Activated CD8-positive, alpha-beta memory T cell treated with anti-CD3 and anti-CD28 coated beads for 24 hours (primary cell): ENCODE results near the gene NELL1.

Source experiments
- DNase-seq: peaks from one replicate; pipeline ENCODE4 v3.0.0-alpha.2; 2020

The NELL1 gene

GRCh38 chr11:20881328-20882079, 212.1 kb downstream of the NELL1 start:
- no peak for DNase-seq

- DNase-seq = no peak
Observed at GRCh38 chr11:20887137-20887536, 217.8 kb downstream of the NELL1 start.

DNA sequence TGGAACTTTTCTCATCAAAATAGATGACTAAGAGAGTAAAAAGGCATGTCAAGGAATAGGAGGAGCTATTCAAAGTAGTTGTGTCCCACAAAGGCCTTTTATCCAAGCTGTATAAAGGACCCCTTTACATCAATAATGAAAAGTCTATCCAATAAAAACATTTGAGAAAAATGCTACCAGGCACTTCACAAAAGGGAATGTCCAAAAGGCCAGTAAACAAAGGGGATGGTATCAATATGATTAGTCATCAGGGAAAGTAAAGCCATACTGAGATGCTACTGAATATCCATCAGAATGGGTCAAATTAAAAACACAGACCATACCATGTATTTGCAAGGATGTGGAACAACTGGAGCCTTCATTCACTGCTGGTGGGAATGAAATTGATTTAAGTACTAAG, 224.9 kb downstream of the NELL1 start:
- no peak for DNase-seq

DNA sequence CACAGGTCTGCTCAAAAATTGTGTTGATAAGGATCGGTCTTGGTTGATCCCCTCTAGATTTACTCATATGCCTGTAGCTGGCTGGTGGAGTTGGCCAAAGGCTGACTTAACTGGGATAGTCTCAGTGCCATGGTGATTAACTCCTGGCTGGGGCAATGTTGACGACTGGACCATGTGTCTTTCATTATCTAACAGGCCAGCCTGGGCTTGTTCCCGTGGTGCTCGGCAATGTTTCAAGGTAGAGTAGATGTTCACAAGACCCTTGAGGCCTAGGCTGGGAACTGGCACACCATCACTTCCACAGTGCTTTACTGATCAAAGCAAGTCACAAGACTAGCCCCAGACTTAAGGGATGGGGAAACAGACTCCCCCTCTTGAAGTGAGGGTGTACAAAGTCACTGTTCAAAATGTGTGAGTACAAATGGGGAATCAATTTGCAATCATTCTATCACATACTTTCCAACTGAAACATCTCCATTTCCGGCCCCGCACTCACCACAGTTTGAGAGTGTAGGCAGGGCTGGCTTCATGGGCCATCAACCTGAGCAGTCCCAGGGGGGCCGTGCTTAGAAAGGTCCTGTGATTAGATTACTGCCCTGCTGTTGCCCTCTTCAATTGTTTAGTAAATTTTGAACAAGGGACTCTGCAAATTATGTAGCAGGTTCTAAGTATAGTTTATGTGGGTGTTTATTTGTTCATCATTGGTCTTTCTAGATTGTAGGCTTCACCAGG, 240.8 kb downstream of the NELL1 start:
- DNase-seq = no peak

DNA sequence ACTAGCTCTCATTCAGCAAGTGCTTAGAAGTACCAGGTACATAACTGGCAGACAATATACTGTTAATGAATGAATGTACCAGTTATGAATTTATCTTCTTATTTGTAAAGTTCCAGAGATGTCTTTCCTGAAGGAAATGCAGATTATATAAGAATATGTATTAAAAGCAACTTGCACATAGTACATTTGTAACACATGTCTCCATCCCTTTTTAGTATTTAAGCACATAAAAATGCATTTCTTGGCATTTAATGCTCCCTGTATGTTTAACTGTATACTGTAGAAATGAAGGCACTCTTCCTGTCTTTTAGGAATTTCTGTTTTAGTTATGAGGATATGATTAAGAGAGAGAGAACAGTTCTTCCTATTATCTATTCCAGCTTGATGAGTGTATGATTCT, 241.3 kb downstream of the NELL1 start:
- no peak for DNase-seq

DNA sequence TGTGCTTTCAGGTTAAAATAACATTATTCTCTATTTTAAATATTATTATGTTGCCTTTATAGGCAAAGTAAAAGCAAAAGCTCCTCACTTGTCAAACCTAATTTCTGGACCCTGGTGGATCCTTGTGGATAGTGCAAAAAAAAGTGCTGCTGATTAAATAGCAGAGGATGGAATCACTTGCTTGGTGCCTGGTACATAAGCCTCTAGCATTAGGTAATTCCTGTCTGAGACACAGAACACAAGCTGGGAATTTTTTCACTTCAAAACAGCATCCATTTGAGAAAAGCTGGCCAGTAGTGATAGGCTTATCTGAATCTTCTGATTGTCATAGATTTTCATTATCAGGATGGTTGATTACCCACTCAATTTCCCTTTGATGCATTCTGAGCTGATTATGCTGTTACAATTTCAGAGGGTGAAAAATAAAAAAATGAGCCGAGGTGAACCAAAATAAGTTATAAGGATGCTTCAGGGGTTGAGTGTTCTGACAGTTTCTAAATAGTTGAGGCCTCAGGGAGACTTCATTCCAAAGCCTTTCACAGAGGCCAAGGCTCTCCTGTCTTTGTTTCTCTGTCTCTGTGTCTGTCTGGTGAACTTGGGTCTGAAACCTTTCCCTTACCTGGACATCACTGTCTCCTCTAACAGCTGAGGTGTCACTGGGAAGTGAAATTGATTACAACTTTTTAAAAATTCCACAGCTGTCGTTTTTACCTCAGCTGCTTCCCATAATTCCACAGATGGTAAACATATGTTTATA, 242.9 kb downstream of the NELL1 start:
- DNase-seq = no peak

DNA sequence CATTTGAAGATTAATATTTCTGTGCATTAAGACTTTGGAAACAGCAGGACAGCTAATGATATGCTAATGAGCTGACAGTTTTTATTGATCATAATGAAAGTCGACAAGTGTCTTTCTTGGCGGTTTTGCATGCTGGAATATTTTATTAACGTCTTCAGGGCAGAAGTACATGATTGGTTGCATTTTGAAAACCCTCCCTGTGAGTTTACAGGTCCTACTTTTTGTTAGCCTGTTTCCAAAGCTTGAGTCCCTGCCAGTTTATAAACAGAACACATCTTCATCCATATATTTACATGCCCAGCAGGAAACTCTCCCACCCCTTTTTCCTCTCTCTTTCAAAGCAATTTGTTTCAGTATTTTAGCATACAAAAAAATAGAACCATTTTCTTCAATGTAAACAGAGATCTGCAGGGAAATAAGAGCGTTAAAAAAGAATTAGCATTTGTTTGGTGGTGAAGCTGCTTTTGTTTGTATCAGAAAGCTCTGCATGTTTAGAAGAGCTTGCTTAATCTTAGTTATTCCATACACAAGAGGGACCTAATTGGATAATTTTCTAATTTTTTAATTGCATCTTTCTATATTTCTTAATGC, 243.6 kb downstream of the NELL1 start:
- no peak for DNase-seq

- DNase-seq = no peak
Observed at GRCh38 chr11:20917306-20917705, 247.9 kb downstream of the NELL1 start.

DNA sequence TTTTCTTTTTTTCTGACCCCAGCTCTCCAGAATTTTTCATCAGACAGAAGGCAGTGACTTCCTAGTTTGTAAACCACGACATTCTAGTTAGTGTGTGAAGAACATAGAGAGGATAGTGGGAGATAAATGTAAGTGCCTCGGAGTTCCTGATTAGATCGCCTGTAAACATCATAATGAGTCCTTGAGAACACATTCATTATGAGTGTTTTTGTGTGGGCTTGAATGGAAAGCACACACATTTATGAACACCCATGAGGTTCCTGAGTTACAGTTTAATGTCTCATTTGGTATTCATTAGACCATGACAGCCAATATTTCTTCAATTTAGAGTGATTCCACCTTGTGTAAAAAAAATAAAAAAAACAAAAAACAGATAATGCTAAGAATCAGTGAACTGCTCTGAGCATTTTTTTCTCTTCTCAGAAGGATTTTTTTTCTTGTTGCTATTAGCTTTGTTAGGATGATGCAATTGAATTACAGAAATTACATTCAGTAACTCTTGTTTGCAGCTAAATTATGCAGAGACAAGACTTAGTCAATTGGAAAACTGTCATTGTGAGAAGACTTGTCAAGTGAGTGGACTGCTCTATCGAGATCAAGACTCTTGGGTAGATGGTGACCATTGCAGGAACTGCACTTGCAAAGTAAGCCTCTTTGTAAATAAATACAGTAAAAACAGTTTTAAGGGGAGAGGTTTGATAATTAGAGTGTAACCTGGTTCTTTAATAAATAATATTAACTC, 257.6 kb downstream of the NELL1 start:
- no peak for DNase-seq

- no peak for DNase-seq
Observed at GRCh38 chr11:20931029-20931428, 261.6 kb downstream of the NELL1 start.

DNA sequence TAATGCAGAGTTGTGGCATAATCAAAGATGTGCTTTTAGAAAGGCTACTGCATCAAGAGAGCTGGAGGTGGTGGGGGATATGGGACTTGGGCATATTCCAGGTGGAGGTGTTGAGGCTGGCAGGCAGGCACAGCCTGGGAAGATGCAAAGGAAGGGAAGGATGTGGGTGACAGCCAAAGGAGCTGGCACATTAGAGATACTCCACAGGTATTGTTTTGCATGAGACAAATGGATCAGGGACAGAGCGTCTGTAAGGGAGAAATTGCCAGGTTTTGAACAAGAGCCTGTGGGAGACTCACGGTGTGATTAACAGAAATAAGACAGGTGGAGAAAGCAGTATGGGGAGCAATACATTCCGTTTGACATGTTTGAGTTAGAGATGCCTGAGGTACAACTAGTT, 263.7 kb downstream of the NELL1 start:
- no peak for DNase-seq

- DNase-seq = no peak
Observed at GRCh38 chr11:20933958-20934357, 264.6 kb downstream of the NELL1 start.

- DNase-seq = no peak
Observed at GRCh38 chr11:20934516-20934915, 265.1 kb downstream of the NELL1 start.

DNA sequence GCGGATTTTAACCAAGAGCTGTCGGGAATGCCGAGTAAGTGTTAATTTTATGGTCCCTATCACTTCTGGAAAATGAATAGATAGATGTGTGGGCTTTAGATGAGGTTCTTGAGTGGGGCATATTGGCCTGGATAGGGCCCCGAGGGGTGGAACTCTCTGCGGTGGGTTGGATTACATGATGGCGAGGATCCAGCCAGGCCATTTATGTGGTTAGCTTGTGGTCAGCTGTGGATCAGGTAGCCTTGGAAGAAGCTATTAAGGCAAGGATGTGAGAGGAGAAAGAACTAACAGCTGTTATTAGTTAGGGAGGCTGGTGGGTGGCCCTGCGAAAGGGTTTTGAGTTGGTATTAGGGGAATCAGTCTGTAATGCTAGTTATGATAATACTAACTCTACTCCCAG, 268.4 kb downstream of the NELL1 start:
- DNase-seq = no peak

DNA sequence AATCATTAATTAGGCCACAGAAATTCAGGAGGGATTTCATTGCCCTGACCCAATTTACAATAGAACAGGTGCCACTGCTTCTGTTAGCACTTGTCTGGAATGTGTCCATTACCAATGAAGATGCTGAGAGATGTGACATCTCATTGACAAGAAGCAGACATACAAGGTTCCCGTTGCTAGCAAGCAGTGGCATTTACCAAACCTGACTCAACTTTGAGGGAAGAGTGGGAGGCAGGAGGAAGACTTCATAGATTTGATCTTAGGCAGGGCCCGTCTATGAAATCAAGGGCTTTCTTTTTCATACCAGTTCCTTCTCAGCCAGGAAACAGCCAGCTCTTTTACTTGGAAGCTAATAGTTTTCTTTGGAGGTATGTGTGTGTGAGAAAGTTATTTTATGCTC, 280.2 kb downstream of the NELL1 start:
- no peak for DNase-seq

GRCh38 chr11:20962581-20962980, 293.2 kb downstream of the NELL1 start:
- no peak for DNase-seq

DNA sequence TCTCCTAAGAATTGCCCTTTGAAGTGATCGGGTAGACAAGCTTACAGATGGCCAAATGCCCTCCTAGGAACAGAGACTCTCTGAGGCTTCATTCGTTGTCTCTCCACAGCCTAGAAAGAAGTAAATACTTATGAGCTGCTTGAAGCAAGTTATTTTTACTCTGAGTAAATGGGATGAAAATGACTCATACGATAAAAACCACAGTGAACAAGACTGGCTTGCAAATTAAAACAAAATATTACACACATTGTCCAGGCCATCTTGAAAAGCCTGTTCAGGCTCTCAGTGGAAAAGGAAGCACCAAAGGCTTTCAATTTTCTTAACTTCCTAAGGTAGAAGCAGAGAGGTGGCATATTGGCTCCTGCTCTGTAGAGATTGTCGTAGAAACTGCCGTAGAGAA, 294.2 kb downstream of the NELL1 start:
- DNase-seq = no peak

DNA sequence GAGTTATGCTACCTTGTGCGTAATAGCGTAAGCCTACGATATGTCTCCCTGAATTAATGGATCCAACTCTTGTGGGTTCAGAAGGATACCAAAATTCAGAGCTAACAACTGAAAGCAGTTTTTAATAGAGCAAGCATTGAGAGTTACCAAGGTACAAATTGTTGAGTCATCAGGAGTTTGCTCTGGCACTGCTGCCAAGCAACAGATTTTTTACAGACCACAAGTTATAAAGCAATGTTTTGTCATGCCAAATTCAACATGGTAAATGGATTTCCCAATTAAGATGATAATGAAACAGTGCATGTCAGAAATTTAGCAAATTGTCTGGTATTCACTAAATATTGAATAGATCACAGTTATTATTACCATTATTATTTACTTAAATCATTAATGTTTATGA, 295.6 kb downstream of the NELL1 start:
- DNase-seq = no peak

DNA sequence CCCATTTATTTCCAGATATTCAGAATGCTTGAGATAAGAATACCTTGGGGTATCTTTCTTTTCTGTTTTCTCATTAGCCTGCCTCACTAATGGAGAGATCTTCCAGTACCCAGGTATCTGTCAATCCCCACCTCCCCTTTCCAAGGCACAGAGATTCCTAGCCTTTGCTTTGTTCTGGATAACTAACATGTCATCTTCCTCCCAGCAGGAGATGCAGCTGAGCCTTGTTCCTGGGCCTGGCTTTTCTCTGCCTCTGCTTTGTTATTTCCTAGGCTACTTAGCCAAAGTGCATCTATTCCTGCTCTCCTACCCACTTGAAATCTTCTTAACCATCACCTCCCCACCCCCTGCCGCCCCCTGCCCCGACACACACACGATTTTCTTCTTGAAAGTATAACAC, 297.1 kb downstream of the NELL1 start:
- DNase-seq = no peak

- DNase-seq = no peak
Observed at GRCh38 chr11:20973940-20974559, 304.7 kb downstream of the NELL1 start.

- no peak for DNase-seq
Observed at GRCh38 chr11:20980736-20981135, 311.4 kb downstream of the NELL1 start.

GRCh38 chr11:20990447-20990846, 321.1 kb downstream of the NELL1 start:
- no peak for DNase-seq
